HepG2 (cell line): ENCODE data around the gene ASPHD1. TPM values are rescaled to one million over a fixed set of nuclear protein-coding genes. Genes with fewer than 3 reads are reported as not detected.

Experiments used
- MATR3 ChIP-seq: sonication (generic); formaldehyde crosslinking; IDR thresholded peaks from 2 replicates; pipeline ENCODE4 v1.4.0; 2020; ENCODE audit warnings: missing genetic modification reagents
- RBAK ChIP-seq: sonication (generic); formaldehyde crosslinking; IDR thresholded peaks from 2 replicates; pipeline ENCODE4 v1.5.1; 2020; ENCODE audit warnings: mild to moderate bottlenecking, missing genetic modification reagents
- SMYD3 ChIP-seq: sonication (generic); formaldehyde crosslinking; IDR thresholded peaks from 2 replicates; pipeline ENCODE4 v1.8.1; 2023; ENCODE audit warnings: mild to moderate bottlenecking, missing genetic modification reagents
- STAT5B ChIP-seq: sonication (generic); formaldehyde crosslinking; IDR thresholded peaks from 2 replicates; pipeline ENCODE4 v1.4.0; 2020; ENCODE audit warnings: missing genetic modification reagents
- YEATS2 ChIP-seq: sonication (generic); formaldehyde crosslinking; IDR thresholded peaks from 2 replicates; pipeline ENCODE4 v1.4.0; 2020; ENCODE audit warnings: missing genetic modification reagents, borderline replicate concordance
- ZNF180 ChIP-seq: sonication (generic); formaldehyde crosslinking; IDR thresholded peaks from 2 replicates; pipeline ENCODE4 v1.4.0; 2020; ENCODE audit warnings: low read depth, missing genetic modification reagents, borderline replicate concordance
- ZNF224 ChIP-seq: sonication (generic); formaldehyde crosslinking; IDR thresholded peaks from 2 replicates; pipeline ENCODE4 v1.5.0; 2020; ENCODE audit warnings: mild to moderate bottlenecking, missing genetic modification reagents
- ZNF484 ChIP-seq: sonication (generic); formaldehyde crosslinking; IDR thresholded peaks from 2 replicates; pipeline ENCODE4 v1.5.1; 2020; ENCODE audit warnings: mild to moderate bottlenecking, low read depth, missing genetic modification reagents, borderline replicate concordance
- ZNF550 ChIP-seq: sonication (generic); formaldehyde crosslinking; IDR thresholded peaks from 2 replicates; pipeline ENCODE4 v1.4.0; 2020; ENCODE audit warnings: mild to moderate bottlenecking, missing genetic modification reagents, borderline replicate concordance
- ZNF737 ChIP-seq: sonication (generic); formaldehyde crosslinking; IDR thresholded peaks from 2 replicates; pipeline ENCODE4 v1.5.0; 2020; ENCODE audit warnings: missing genetic modification reagents, mild to moderate bottlenecking, borderline replicate concordance
- ZNF841 ChIP-seq: sonication (generic); formaldehyde crosslinking; IDR thresholded peaks from 2 replicates; pipeline ENCODE4 v1.8.1; 2023; ENCODE audit warnings: missing genetic modification reagents, borderline replicate concordance
- polyA plus RNA-seq, 8 experiments: library from polyadenylated mRNA; depleted of rRNA in 3 of 8; stranded (reverse) in 7 of 8; unstranded in 1 of 8; fragments of >200 nt; fragmentation: Illumina TruSeq in 4 of 8; extraction: Trizol in 4 of 8; gene quantifications; 2 replicates each; pipeline versions ENCODE4 v1.2.1 to v1.2.3, GENCODE V29; 2011 to 2016; ENCODE audit warnings: low read depth in 4 of 8, missing spikeins in 1 of 8, mixed read lengths in 1 of 8; ENCODE audit not compliant: insufficient read depth in 1 of 8
- total RNA-seq, 5 experiments: library from RNA; depleted of rRNA; stranded (reverse); fragments of >200 nt; fragmentation: Illumina TruSeq; extraction: Trizol; gene quantifications; 2 replicates each; pipeline ENCODE4 v1.2.3, GENCODE V29; 2016; ENCODE audit warnings: low read depth in 1 of 5
- TF ChIP-seq, protein P1 (sequence below): sonication (generic); formaldehyde crosslinking; IDR thresholded peaks from 2 replicates; pipeline ENCODE4 v1.4.0; 2020; ENCODE audit warnings: missing genetic modification reagents
- TF ChIP-seq, protein P2 (sequence below), 2 experiments: fragments of 450-650 bp in 1 of 2; sonication (generic) in 1 of 2; formaldehyde crosslinking in 1 of 2; IDR thresholded peaks; 2 replicates each; pipeline versions ENCODE4 v1.6.1 to v1.8.0; 2016 to 2022; ENCODE audit warnings: antibody characterized with exemption in 1 of 2, mild to moderate bottlenecking in 1 of 2, missing genetic modification reagents in 1 of 2
- TF ChIP-seq, protein P3 (sequence below): IDR thresholded peaks from 2 replicates; pipeline ENCODE4 v1.6.1; 2018; ENCODE audit warnings: missing genetic modification reagents
- TF ChIP-seq, protein P4 (sequence below): IDR thresholded peaks from 2 replicates; pipeline ENCODE4 v1.6.1; 2016; ENCODE audit warnings: control low read depth

The ASPHD1 gene
- total and polyA plus RNA-seq, 2 of the 13 experiments (the other 11 are each of a cell fraction or from before 2014, with no cell fraction given), result 13.1 to 19.7 TPM

DNA sequence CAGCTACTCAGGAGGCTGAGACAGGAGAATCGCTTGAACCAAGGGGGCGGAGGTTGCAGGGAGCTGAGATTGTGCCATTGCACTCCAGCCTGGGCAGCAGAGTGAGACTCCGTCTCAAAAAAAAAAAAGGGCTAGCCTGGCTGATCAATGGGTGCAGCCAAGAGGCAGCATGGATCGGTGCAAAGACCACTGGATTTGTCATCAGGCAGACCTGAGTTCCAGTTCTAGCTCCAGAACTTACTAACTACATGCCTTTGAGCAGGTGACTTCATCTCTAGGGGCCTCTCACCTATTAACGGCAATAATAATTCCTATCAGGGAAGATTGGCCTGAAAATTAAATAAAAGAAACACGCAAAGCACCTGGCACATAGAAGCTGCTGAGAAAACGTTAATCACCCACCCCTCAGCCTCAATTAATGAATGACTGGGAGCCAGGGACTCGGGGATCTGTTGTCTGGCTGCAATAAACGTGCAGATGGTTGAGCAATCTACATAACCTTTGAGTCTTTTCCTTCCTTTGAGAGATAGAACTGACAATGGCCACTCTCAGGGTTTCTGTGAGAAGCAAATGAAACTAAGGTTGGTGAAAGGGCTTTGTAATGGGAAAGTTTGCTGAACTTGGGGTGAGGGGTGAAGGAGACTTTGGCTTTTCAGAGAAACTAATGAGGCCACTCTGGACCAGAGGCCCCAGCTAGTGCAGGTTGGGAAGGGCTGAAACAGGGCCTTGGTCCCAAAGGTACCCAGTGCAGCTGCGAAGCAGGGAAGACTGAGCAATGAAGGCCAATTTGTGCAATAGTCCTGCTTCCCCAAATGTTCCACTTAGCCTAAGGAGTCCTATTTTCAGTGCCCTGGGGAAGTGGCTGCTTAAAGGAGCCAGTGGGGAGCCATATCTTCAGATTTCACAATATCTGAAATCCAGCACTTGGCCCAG, 8.5 kb upstream of the ASPHD1 start (continued):
- TF ChIP-seq MATR3 (CRISPR knock-in tag) (no peak), ZNF550 (CRISPR knock-in tag) (no peak), ZNF224 (no peak), SMYD3 (CRISPR knock-in tag) (no peak), YEATS2 (CRISPR knock-in tag) (no peak), ZNF841 (CRISPR knock-in tag) (no peak), ZNF180 (CRISPR knock-in tag) (no peak), STAT5B (CRISPR knock-in tag) (no peak), ZNF484 (CRISPR knock-in tag) (no peak), ZNF737 (CRISPR knock-in tag) (no peak), RBAK (no peak)
- TF ChIP-seq, protein P1, sequence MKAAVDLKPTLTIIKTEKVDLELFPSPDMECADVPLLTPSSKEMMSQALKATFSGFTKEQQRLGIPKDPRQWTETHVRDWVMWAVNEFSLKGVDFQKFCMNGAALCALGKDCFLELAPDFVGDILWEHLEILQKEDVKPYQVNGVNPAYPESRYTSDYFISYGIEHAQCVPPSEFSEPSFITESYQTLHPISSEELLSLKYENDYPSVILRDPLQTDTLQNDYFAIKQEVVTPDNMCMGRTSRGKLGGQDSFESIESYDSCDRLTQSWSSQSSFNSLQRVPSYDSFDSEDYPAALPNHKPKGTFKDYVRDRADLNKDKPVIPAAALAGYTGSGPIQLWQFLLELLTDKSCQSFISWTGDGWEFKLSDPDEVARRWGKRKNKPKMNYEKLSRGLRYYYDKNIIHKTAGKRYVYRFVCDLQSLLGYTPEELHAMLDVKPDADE (CRISPR knock-in tag), result no peak
- TF ChIP-seq, protein P2, sequence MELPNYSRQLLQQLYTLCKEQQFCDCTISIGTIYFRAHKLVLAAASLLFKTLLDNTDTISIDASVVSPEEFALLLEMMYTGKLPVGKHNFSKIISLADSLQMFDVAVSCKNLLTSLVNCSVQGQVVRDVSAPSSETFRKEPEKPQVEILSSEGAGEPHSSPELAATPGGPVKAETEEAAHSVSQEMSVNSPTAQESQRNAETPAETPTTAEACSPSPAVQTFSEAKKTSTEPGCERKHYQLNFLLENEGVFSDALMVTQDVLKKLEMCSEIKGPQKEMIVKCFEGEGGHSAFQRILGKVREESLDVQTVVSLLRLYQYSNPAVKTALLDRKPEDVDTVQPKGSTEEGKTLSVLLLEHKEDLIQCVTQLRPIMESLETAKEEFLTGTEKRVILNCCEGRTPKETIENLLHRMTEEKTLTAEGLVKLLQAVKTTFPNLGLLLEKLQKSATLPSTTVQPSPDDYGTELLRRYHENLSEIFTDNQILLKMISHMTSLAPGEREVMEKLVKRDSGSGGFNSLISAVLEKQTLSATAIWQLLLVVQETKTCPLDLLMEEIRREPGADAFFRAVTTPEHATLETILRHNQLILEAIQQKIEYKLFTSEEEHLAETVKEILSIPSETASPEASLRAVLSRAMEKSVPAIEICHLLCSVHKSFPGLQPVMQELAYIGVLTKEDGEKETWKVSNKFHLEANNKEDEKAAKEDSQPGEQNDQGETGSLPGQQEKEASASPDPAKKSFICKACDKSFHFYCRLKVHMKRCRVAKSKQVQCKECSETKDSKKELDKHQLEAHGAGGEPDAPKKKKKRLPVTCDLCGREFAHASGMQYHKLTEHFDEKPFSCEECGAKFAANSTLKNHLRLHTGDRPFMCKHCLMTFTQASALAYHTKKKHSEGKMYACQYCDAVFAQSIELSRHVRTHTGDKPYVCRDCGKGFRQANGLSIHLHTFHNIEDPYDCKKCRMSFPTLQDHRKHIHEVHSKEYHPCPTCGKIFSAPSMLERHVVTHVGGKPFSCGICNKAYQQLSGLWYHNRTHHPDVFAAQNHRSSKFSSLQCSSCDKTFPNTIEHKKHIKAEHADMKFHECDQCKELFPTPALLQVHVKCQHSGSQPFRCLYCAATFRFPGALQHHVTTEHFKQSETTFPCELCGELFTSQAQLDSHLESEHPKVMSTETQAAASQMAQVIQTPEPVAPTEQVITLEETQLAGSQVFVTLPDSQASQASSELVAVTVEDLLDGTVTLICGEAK (IDR thresholded peaks at IDR 0.05), result no peak
- TF ChIP-seq, protein P2 (CRISPR knock-in tag; IDR thresholded peaks at IDR 0.05), result no peak
- TF ChIP-seq, protein P3, sequence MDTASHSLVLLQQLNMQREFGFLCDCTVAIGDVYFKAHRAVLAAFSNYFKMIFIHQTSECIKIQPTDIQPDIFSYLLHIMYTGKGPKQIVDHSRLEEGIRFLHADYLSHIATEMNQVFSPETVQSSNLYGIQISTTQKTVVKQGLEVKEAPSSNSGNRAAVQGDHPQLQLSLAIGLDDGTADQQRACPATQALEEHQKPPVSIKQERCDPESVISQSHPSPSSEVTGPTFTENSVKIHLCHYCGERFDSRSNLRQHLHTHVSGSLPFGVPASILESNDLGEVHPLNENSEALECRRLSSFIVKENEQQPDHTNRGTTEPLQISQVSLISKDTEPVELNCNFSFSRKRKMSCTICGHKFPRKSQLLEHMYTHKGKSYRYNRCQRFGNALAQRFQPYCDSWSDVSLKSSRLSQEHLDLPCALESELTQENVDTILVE (CRISPR knock-in tag), result no peak; the same call in 1 of the 2 replicates
- TF ChIP-seq, protein P4, sequence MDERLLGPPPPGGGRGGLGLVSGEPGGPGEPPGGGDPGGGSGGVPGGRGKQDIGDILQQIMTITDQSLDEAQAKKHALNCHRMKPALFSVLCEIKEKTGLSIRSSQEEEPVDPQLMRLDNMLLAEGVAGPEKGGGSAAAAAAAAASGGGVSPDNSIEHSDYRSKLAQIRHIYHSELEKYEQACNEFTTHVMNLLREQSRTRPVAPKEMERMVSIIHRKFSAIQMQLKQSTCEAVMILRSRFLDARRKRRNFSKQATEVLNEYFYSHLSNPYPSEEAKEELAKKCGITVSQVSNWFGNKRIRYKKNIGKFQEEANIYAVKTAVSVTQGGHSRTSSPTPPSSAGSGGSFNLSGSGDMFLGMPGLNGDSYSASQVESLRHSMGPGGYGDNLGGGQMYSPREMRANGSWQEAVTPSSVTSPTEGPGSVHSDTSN, result no peak
